22Rv1 (cell line): ENCODE measurements around the gene ADGRB3.

Experiments used
- CTCF ChIP-seq: fragments of 450-650 bp; IDR thresholded peaks from 2 replicates; pipeline ENCODE4 v1.5.1; 2017; ENCODE audit warnings: mild to moderate bottlenecking
- ZFX ChIP-seq: fragments of 450-650 bp; IDR thresholded peaks from 2 replicates; pipeline ENCODE4 v1.6.1; 2017; ENCODE audit warnings: antibody characterized with exemption, borderline replicate concordance

- TF ChIP-seq CTCF (no peak), ZFX (no peak)
These were observed 582.3 kb downstream of the ADGRB3 start for GRCh38 chr6:69217343-69217742.
